DOHH2 (cell line): ENCODE measurements around the gene SLC6A8.

ENCODE experiments used
- CTCF ChIP-seq: fragments of 200-600 bp; sonication (generic); IDR thresholded peaks from one replicate; pipeline ENCODE4 v1.5.1; 2014; ENCODE audit warnings: antibody characterized with exemption, mild to moderate bottlenecking, low read depth, low read length; ENCODE audit not compliant: poor library complexity, severe bottlenecking
- EZH2phosphoT487 ChIP-seq: fragments of 200-600 bp; sonication (generic); IDR thresholded peaks from 2 replicates; pipeline ENCODE4 v1.6.1; 2017; ENCODE audit warnings: borderline replicate concordance, mild to moderate bottlenecking, antibody characterized with exemption, low read length, moderate library complexity, mixed read lengths

- TF ChIP-seq CTCF = no peak
- TF ChIP-seq EZH2phosphoT487 = no peak
Measured at GRCh38 chrX:153642655-153643430, 44.9 kb upstream of the SLC6A8 start.
